Colon (tissue), 2 donors: ENCODE results near the gene HOXA11.

Experiments
- FAIRE-seq: peaks from 2 replicates; lab custom pipeline; 2012; peaks lifted over from hg19 to GRCh38; lab: Jason Lieb, UNC
- donor health status: control.
- donor health status: control.

The HOXA11 gene

DNA sequence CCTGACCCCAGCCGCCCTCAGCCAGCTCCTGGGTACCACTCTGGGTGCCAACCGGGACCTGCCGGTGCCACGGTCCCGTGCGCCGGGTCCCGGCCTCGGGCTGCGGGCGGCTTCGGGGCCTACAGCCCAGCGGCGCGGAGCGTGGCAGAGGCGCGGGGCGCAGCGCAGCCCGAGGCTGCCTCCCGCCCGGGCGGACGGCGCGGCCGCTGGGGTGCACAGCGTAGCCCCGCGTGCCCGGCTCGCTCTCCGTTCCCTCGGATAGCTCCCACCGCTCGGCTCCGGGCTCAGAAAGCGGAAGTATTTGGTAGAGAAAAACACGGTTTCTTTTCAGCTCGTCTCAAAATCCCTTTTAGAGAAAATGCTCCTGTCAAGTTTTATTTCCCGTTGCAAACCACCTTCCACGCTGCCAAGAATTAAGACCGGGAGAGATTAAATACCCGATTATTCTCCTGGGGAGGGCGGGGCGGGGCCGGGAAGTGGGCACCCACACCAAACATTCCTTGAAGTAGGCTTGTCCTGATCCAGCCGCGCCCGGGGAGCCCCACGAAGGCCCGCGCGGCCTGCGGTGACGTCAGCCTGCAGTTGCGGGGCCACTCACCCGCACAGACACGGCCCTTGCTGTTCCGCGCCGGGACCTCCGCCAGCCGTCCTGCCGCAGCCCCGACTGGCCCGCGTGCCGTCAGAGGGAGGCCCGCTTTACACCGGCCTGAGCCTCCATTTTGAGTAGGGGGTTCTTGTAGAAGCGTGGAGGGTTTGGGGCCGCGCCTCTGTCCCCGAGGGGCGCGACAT, 7.7 kb upstream of the HOXA11 start:
- FAIRE-seq, result no peak

DNA sequence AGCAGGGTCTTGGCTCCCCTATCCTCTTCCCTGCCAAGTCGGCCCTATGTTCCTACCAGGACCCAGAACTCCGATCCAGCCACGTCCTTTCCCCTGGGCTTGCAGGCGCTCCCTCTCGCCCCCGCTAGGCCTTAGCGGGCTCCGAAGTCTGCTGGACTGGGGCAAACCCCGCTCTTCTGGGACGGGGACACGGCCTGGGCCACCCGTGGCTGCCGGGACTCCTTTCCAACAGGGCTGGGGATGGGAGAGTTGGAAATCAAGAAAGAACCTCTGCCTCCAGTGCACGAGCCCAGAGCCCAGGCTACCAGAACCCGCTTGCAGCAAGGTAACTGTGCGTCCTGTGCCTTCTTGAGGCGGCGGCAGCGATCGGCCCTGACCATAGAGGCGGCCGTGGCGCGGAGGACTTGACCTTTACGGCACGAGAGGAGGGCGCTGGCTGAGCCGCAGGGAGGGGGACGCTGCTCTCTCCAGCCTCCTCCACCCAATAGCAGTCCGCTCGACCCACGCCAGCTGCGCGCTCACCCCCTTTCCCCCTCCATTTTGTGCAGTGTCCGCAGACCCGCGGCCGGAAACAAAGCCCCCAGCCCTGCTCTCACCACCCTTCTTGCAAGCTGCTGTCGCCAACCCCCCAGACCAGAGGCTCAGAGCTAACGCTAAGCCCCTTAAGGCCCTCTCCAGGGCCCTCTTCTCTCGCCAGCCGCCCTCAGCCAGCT, 7.0 kb upstream of the HOXA11 start:
- no peak for FAIRE-seq

DNA sequence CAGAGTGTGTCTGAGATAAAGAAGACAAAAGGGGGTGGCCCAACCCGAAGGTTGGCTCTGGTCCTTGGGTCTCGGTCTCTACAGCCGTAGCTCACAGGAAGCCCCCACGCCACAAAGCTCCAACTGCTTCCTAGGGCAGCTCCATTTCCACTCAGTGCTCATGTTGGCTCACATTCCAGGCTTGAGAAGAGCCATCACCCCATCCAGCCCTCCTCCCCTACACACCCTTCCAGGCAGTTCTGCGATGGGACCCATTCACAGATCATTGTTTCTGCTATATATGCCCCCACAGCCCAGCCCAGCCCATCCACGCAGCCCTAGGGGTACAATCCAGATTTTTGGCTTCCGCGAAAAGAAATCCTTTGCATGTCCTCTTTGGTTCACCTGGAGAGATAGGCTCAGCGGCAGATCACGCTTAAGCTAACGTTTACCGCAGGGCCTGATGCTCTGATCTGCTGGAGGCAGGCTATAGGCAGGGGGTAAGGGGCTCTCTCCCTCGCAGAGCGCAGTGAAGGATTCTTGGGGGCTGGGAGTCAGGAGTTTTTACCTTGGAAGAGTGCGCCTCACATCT, 6.2 kb upstream of the HOXA11 start:
- no peak for FAIRE-seq

DNA sequence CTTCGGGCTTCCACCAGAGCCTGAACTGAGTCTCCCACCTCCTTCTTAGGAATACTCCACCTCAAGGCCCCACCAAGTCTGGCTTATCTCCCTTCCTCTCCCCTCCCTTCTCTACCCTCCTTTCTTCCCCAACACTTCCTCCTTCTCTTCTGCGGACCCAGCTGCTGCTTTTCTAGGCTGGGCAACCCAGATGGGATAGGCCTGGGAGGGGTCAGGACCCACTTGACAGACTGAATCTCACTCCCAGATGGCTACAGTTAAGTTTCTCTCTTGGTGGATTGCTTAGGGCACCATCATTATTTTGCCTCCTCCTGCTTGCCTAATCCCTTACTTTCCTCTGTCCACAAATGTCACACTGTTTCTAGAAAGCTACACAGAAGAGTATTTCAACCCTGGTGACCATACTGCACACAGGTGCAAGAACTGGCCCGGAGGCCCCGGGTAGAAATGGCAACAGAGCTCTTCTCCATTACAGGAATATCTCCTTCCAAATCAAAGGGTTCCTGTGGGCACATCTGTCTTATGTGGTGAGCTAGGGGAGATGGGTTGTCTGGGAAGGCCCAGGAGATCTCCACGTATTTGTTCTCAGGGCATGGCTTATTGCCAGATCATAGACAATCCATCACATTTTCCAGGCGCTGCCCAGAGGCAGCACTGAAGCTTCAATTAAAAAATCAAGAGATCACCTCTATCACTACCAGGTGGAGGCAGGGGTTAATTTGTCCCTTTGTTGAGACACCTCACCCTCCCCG, 5.1 kb upstream of the HOXA11 start:
- no peak for FAIRE-seq

DNA sequence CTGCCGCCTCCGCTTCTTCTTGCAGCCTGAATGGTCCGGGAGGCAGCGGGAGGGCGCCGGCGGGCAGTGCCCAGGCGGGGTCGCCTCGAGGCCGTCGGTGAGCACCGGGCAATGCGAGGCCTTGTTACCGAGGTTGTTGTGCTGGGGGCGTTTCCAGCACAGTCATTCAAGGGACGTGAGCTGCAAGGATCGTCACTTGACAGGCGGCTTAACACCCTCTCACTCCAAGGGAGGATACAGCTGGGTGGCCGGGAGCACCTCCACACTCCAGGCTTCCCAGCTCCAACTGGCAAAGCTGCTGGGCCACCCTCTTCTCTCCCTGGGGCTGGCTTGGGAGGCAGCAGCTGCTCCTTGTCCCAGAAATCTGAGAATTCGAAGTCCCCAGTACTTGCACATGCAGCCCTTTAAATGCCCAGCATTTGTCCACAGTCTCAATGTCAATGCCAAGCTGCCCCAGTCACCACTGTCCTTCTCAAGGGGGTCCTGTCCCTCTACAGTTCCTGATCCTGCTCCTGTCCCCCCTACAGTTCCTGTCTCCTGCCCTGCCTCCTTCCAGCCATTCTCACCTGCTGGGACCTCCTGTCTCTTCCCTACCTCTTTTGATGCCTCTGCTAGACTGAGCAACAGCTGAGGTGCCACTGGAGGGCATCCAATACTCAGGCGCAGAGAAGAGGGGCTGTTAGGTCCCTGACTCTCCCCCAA, 4.4 kb upstream of the HOXA11 start:
- no peak for FAIRE-seq

DNA sequence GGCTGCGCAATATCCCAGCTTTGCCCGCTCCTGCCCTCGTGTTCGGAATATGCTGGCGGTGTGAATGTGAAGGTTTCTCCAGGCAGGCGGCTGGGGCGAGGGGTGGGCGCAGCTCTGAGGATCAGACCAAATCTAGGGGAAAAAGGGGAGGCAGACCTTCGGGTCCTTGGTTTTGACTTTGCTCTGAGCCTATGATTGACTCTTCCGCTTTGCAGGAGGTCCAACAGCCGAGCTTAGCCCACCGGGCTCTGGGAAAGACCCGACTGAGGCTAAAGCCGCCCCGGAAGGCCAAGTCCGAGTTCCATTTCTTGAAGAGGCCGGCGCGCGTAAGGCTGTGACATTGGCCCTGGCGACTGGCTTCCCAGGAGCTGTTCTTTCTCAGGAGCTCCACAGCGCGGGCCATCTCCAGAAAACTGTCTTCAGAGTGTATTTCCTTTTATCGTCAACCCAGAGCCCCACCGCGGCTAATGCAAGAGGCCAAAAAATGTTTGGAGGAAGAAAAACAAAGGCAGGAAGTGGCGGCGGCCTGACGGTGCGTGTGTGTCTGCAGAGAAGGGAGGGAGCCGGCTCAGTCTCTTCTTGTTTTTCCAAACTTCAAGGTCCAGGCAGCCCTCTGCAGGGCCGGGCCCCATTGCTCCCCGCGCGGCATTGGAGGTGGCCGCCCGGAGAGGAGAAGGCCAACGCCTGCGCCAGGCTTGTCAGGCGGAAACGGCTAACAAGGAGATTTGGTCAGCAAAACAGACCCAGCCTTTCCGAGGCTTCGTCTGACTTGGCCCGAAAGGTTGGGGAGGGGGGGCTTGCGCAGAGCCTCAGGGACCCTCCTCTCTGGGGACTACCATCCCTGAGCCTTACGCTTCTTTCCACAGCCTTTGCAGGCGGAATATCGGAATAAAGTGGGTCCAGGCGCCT, 3.6 kb upstream of the HOXA11 start:
- FAIRE-seq, result no peak

DNA sequence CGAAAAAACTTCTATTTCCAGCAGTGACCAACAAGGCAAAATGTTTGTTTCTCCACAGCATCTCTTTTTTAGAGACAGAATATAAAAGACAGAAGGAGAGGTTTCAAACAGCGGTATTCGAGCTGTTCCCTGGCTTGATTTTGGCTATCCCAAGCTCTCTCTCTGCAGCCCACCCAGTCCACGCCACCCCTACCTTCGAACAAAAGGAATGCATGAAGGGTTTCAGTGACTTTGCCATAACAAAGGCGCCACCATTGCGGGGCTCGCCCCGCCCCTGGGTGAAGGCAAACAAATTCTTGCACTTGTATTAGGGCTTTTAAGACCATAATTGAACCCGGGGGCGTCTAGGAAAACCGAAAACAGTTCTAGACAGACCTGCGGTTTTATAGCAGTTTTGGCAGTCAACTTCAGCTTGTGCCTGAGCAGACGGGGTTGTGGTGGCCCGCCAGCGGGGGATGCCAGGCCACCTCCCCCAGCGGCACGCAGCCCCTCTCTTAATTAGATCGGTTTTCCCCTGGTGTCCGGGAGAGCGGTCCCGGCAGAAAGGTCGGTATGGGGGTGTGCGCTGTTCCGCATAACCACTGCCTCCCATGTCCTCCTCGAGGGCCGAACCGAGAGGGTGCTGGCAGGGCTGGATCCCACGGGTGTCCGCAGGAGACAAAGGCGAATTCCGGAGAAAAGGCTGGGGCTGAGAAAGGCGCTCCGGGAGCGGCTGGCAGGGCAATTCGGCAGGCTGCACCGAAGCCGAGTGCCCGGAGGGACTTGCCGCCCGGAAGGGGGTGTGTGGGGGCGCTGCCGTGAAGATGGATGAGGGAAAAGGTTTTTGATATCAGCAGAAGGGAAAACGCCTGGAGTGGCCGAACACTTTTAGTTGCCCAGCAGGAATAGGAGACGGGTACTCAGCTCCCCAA, 2.7 kb upstream of the HOXA11 start:
- no peak for FAIRE-seq

DNA sequence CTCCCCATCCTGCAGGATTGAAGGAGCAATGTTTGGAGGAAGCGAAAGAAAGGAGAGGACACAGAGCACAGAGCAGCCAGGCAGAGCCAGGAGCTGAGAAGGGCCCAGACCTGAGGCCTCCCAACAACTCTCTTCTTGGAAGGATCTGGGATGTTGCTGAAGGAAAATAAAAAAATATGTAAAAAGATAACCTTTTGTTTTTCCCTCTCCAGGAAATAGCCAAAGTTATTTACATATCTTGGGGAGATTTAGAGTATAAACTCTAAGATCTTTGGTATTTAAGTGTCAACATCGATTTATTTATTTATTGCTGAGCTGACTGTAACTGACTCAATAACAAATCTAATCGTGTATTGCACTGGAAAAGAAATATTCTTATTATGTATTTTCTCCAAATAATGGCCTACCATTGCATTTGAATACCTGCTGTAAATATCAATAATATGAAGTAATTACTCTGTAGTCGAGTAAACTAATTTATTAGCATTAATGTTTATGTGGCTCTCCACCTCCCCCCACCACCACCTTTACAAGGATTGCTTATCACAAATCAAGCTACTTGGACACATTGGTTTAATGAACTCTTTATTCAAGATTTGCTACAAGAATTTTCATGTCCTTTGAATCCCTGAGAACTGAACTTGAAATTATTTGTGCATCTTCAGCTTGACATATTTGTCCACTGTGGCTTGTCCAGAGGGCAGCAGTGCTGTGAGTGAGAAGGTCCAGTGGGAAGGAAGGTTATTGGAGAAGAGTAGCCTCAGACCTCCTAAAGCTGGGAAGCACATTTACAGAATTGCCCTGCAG, 1.8 kb upstream of the HOXA11 start:
- no peak for FAIRE-seq

DNA sequence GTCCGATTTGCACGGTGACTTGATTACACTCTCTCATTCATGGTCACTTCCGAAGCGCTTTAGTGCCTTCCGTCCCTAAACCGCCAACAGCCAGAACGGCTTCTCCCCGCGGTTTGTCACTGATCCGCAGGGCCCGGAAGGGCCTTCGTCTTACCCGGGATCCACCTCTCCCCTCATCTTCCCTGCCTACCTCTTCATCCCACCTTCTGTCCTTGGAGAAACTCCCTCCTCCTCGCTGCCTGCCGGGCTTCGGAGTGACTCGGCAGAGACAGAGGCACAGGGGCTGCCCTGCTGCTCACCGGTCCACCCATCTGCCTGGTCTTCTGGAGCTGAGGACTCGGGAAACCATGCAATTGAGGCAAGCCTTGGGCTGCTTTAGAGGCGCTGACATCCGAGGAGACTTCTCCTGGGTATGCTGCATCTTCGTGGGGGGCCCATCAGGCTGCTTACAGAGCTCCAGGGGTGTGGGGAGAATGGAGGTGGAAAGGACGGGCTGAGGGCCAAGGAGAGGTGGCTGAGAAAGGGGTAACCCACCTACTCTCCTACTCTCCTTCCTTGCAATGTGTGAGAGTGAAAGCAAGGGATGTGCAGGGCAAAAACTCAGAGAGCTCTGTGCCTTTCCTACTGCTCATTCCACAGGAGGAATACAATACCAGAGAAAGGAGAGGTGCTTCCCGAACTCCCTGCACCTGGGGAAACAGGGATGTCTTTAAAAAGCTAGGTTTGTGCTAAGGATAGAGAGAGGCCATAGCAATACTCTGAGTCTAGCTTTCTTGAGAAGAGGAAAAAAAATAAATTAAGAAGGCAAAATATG, 1.0 kb upstream of the HOXA11 start:
- FAIRE-seq, result no peak

DNA sequence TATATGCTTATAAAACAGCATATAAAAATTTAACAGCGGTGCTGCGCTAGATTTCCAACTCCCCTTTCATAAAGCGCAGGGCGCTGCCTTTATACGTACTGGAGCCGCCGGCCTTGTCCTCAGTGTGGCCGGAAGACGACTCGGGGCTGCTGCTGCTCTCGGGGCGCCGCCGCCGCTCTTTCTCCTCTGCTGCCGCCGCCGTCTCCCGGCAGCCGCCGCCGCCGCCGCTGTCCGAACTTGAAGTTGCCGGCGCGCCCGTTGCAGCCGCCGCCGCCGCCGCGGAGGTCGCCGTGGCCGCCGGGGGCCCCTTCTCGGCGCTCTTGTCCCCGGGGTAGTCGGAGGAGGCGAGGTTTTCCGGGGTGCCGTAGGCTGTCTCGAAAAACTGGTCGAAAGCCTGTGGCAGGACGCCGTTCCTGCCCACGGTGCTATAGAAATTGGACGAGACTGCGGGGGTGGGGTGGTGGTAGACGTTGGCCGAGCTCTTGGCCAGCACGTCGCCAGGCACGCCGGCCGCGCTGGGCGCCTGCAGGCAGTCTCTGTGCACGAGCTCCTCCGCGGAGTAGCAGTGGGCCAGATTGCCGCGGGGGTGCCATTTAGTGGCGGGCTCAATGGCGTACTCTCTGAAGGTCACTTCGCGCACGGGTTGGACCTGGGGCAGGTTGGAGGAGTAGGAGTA, 557 bp downstream of the HOXA11 start:
- FAIRE-seq, result no peak

DNA sequence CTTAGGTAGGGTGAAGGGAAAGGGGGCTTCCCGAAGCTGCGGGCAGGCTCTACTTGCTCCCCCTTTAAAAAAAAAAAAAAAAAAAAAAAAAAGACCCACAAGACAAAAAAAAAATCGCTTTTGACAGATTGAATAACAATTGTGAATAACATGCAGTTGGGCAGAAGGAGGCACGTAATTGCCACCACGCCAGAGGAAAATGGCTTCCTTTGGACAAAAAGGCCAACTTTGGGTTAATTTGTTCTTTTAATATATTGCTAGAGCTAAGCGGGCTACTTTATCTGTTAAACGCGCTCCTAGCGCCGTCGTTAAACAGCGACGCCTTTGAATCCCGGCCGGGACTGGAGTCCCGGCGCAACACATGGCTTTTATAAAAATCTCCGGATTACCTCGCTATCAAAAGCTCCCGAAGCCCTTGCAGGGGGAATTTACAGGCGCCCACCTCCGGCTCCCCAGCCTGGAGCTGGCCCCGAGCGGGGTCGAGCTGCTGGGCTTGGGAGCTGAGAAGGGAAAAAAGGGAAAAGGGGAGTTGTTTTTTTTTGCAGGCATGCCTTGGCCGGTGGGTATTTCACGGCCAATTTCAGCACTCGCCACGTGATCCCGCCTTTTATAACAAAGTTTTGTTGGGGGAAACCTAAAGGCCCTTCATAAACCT, 1.2 kb downstream of the HOXA11 start:
- FAIRE-seq, result no peak

DNA sequence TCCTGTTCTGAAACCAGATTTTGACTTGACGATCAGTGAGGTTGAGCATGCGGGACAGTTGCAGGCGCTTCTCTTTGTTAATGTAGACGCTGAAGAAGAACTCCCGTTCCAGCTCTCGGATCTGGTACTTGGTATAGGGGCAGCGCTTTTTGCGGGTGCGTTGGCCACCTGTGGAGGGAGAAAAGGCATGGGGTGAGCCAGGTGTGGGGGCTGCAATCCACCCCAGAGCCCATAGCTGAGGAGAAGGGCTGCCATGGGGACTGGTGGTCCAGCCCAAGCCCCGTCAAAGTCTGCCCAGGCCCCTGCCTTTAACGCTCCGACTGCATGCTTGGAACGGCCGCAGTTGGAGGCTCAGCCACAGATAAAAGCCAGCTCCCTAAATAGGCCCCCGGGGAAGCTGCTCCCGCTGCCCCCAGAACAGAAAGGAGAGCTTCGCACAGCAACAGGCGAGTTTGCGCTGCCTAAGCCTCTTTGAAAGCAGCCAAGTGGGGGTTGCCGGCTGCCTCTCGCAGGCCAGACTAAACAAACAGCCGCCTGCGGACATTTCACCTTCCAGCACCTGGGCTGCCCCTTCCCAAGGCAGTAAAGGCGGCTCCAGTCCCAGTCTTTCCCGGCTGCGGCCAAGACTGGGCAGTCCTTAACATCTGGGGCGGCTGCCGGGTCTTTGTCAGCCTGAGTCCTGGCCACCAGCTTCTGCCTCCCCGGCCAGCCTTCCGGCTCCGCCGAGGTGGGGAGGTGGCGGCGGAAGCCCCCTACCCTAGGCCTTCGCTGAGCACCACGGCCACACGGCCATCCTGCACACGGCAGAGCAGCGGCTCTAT, 2.0 kb downstream of the HOXA11 start:
- FAIRE-seq, result no peak

DNA sequence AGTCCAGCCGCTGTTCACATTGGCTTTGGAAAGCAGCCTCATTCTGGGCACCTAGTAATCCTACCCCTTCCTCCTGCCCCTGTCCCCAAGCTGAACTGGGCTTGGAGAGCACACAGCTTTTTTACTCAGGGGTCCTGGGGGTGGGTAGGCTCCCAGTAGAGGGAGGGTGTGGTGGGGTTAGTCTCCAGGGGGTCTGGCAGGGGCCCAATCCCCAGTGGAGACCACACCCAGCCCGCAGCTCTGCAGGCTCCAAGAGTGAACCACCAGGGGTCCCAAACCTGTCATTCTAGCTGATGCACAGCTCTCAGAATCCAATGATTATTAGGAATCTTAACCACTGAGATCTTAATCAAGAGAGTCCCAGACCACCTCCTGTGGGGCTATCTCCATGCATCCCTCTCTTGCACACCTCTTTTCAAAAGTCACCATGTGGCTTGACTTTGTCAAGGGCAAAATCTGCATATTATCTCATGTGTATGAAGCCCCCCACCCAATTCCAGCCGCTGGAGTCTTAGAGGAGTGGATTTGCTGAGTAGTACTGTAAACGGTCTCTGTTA, 2.7 kb downstream of the HOXA11 start:
- no peak for FAIRE-seq

DNA sequence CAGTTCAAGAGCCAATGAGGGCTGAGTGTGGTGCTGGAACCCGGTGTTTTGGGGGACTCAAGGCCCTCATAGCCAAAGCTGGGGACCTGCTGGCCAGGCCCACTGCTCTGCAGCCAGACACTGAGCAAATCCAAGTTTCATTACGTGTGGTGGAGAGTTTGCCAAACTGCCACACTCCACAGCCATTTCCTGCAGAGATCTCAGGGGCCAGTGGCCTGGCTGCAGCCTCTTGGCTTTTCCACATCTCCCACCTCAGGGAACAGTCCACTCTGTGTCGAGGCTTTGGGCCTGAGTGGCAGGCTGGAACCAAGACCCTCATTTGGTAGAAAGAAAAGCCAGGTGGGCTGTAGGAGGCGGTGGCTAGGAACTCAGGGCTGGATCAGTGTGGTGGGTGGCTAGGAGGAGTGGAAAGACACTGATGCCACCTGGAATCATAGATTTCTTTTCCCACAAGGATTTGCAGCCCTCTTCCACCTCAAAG, 3.2 kb downstream of the HOXA11 start:
- FAIRE-seq, result no peak
